H1 (cell line): ENCODE measurements around the gene GATA5. TPM values are rescaled to one million over a fixed set of nuclear protein-coding genes. Genes with fewer than 3 reads are reported as not detected.
"Not testable (repeated sequence)": the region's sequence is repeated elsewhere in the genome, so short reads cannot be mapped to it uniquely, and the experiment has no call there.

Experiments used
- CTCF ChIA-PET: fragments of 300-600 bp; sonication (Branson Sonifier 250); formaldehyde crosslinking; loops from one replicate; lab custom pipeline; 2021; ENCODE audit not compliant: partially characterized antibody; lab: Charles Lee
- POLR2A ChIA-PET: fragments of 300-600 bp; sonication (Branson Sonifier 250); formaldehyde crosslinking; loops from one replicate; lab custom pipeline; 2021; ENCODE audit warnings: inconsistent platforms; ENCODE audit not compliant: partially characterized antibody; lab: Charles Lee
- DNase-seq, 2 experiments: peaks; one replicate each; pipeline versions ENCODE4 v3.0.0 to v3.0.0-alpha.2; 2010 to 2022; ENCODE audit warnings: low spot score in 2 of 2, low read depth in 1 of 2, mixed read lengths in 1 of 2
- FAIRE-seq: peaks from 2 replicates; lab custom pipeline; 2011; peaks lifted over from hg19 to GRCh38; lab: Jason Lieb, UNC
- H2AFZ ChIP-seq: 2 replicates; pipeline ENCODE4 v1.8.1; 2012; ENCODE audit warnings: low read length, inconsistent platforms
- H2AK5ac ChIP-seq: 2 replicates; pipeline ENCODE4 v1.6.1; 2013; ENCODE audit warnings: low read depth, low read length
- H2BK120ac ChIP-seq: replicated peaks from 2 replicates; pipeline ENCODE3; 2013; ENCODE audit warnings: low read depth, low read length, inconsistent platforms
- H2BK12ac ChIP-seq: 2 replicates; pipeline ENCODE4 v1.6.1; 2013; ENCODE audit warnings: low read depth, low read length
- H2BK15ac ChIP-seq: 2 replicates; pipeline ENCODE4 v1.6.1; 2013; ENCODE audit warnings: low read length
- H2BK20ac ChIP-seq: 2 replicates; pipeline ENCODE4 v1.6.1; 2013; ENCODE audit warnings: low read length
- H2BK5ac ChIP-seq: 2 replicates; pipeline ENCODE4 v1.6.1; 2013; ENCODE audit warnings: low read depth, low read length
- H3K14ac ChIP-seq: 2 replicates; pipeline ENCODE4 v1.6.1; 2013; ENCODE audit warnings: inconsistent platforms; ENCODE audit not compliant: insufficient read length
- H3K18ac ChIP-seq: 2 replicates; pipeline ENCODE4 v1.6.1; 2013; ENCODE audit warnings: low read length; ENCODE audit errors: extremely low read depth
- H3K23ac ChIP-seq: 2 replicates; pipeline ENCODE4 v1.6.1; 2013; ENCODE audit warnings: inconsistent platforms; ENCODE audit not compliant: insufficient read length
- H3K23me2 ChIP-seq: 2 replicates; pipeline ENCODE4 v1.6.1; 2013; ENCODE audit warnings: low read depth, low read length
- H3K27ac ChIP-seq: 2 replicates; pipeline ENCODE4 v1.6.1; 2011; ENCODE audit warnings: low read depth, low read length, inconsistent platforms
- H3K27me3 ChIP-seq, 4 experiments: replicated peaks in 1 of 4; 1 replicate in 1 of 4; 2 replicates in 3 of 4; pipeline versions ENCODE4 v1.6.1 to v1.8.1; 2011 to 2013; ENCODE audit warnings: low read length in 3 of 4, mild to moderate bottlenecking in 3 of 4, inconsistent platforms in 2 of 4, mixed read lengths in 2 of 4, moderate library complexity in 1 of 4; ENCODE audit not compliant: control insufficient read depth in 3 of 4, insufficient read depth in 3 of 4; ENCODE audit errors: extremely low read depth in 1 of 4
- H3K36me3 ChIP-seq, 4 experiments: 2 replicates each; pipeline versions ENCODE4 v1.6.1 to v1.8.1; 2011 to 2013; ENCODE audit warnings: mild to moderate bottlenecking in 4 of 4, low read length in 3 of 4, moderate library complexity in 2 of 4, control low read depth in 1 of 4, inconsistent platforms in 1 of 4; ENCODE audit not compliant: insufficient read depth in 4 of 4, control insufficient read depth in 2 of 4
- H3K4ac ChIP-seq: replicated peaks from 2 replicates; pipeline ENCODE3; 2013; ENCODE audit warnings: low read length, low read depth, mixed read lengths, inconsistent platforms; ENCODE audit not compliant: insufficient read length
- H3K4me1 ChIP-seq, 4 experiments: replicated peaks in 1 of 4; 1 replicate in 1 of 4; 2 replicates in 3 of 4; pipeline versions ENCODE4 v1.6.1 to v1.8.1; 2011 to 2013; ENCODE audit warnings: low read length in 3 of 4, inconsistent platforms in 2 of 4, mixed read lengths in 1 of 4; ENCODE audit not compliant: insufficient read depth in 4 of 4, control insufficient read depth in 3 of 4
- H3K4me2 ChIP-seq, 2 experiments: 2 replicates each; pipeline versions ENCODE4 v1.6.1 to v1.8.1; 2011 to 2013; ENCODE audit warnings: low read depth in 2 of 2, low read length in 2 of 2, control low read depth in 1 of 2, inconsistent platforms in 1 of 2, mild to moderate bottlenecking in 1 of 2; ENCODE audit not compliant: insufficient read depth in 1 of 2
- H3K4me3 ChIP-seq, 4 experiments: fragments of 200-600, 300-600 bp in 1 of 4; sonication (generic), shearing (Covaris generic), sonication (Bioruptor Twin) in 1 of 4; 2 replicates each; pipeline versions ENCODE4 v1.5.1 to v1.8.1; 2011 to 2016; ENCODE audit warnings: low read length in 4 of 4, low read depth in 3 of 4, control low read depth in 2 of 4, inconsistent platforms in 2 of 4, mild to moderate bottlenecking in 2 of 4, mixed read lengths in 1 of 4, moderate library complexity in 1 of 4; ENCODE audit not compliant: insufficient read depth in 2 of 4; ENCODE audit errors: extremely low read depth in 1 of 4
- H3K56ac ChIP-seq: replicated peaks from 2 replicates; pipeline ENCODE3; 2013; ENCODE audit warnings: low read depth, mild to moderate bottlenecking, mixed read lengths, low read length, inconsistent platforms; ENCODE audit not compliant: insufficient read length
- H3K79me1 ChIP-seq: 2 replicates; pipeline ENCODE4 v1.6.1; 2013; ENCODE audit warnings: low read depth, low read length, control low read depth
- H3K79me2 ChIP-seq, 2 experiments: 2 replicates each; pipeline versions ENCODE4 v1.6.1 to v1.8.1; 2012 to 2013; ENCODE audit warnings: low read length in 2 of 2, mild to moderate bottlenecking in 2 of 2, inconsistent platforms in 1 of 2; ENCODE audit not compliant: insufficient read depth in 2 of 2, control insufficient read depth in 1 of 2
- H3K9ac ChIP-seq, 4 experiments: replicated peaks in 1 of 4; 1 replicate in 1 of 4; 2 replicates in 3 of 4; pipeline versions ENCODE4 v1.6.1 to v1.8.1; 2011 to 2013; ENCODE audit warnings: low read depth in 3 of 4, low read length in 3 of 4, control low read depth in 2 of 4, mild to moderate bottlenecking in 2 of 4, moderate library complexity in 2 of 4, inconsistent platforms in 1 of 4; ENCODE audit errors: extremely low read depth in 1 of 4
- H3K9me3 ChIP-seq, 2 experiments: 2 replicates each; pipeline versions ENCODE4 v1.6.1 to v1.8.1; 2012 to 2013; ENCODE audit warnings: mild to moderate bottlenecking in 2 of 2, moderate library complexity in 2 of 2, control low read depth in 1 of 2, inconsistent platforms in 1 of 2, low read depth in 1 of 2, low read length in 1 of 2, mixed read lengths in 1 of 2; ENCODE audit not compliant: insufficient read depth in 2 of 2
- H4K20me1 ChIP-seq, 2 experiments: replicated peaks in 1 of 2; 2 replicates each; pipeline versions ENCODE3 to v1.8.1; 2011 to 2013; ENCODE audit warnings: inconsistent platforms in 2 of 2, low read length in 2 of 2, mild to moderate bottlenecking in 1 of 2; ENCODE audit not compliant: insufficient read depth in 2 of 2, control insufficient read depth in 1 of 2
- H4K5ac ChIP-seq: 2 replicates; pipeline ENCODE4 v1.6.1; 2013; ENCODE audit warnings: low read length, low read depth, mixed read lengths, inconsistent platforms; ENCODE audit not compliant: insufficient read length
- H4K8ac ChIP-seq: 2 replicates; pipeline ENCODE4 v1.8.0; 2013; ENCODE audit warnings: mild to moderate bottlenecking, moderate library complexity, low read length, inconsistent platforms; ENCODE audit not compliant: insufficient read depth; ENCODE audit errors: extremely low read depth
- H4K91ac ChIP-seq: replicated peaks from 2 replicates; pipeline ENCODE3; 2013; ENCODE audit warnings: low read length, mixed read lengths, inconsistent platforms; ENCODE audit not compliant: insufficient read length
- FOSL1 ChIP-seq: IDR thresholded peaks from 2 replicates; pipeline ENCODE4 v1.6.1; 2011; ENCODE audit warnings: mild to moderate bottlenecking, low read depth, low read length, moderate library complexity; ENCODE audit not compliant: insufficient read depth
- WGBS, 2 experiments: shearing (Covaris generic) in 1 of 2; methylation state at CpG; one replicate each; pipeline versions ENCODE4 v1.1.6 to v1.1.7; 2013 to 2015; ENCODE audit warnings: low lambda C conversion rate in 2 of 2, mixed read lengths in 2 of 2, inconsistent platforms in 1 of 2, low coverage in 1 of 2, missing lambda C conversion rate in 1 of 2; ENCODE audit not compliant: insufficient replicate concordance in 2 of 2, insufficient coverage in 1 of 2, insufficient read length in 1 of 2; ENCODE audit errors: extremely low coverage in 1 of 2, missing lambda C conversion rate in 1 of 2; 5-methylcytosine and 5-hydroxymethylcytosine counted together
- polyA plus RNA-seq, 7 experiments: library from polyadenylated mRNA; depleted of rRNA in 3 of 7; stranded (reverse) in 5 of 7; unstranded in 2 of 7; fragments of >200 nt in 5 of 7; fragments of 200-250 nt in 2 of 7; gene quantifications; 1 replicate in 5 of 7; 2 replicates in 1 of 7; 4 replicates in 1 of 7; pipeline versions ENCODE4 v1.2.1 to v1.2.3, GENCODE V29; 2011 to 2013; ENCODE audit warnings: missing spikeins in 2 of 7, mixed read lengths in 2 of 7
- total RNA-seq: library from RNA; stranded (reverse); fragmentation: NEBNext Ultra II Directional; extraction: Animal tissue kit (Norgen Biotek cat#: 25700); gene quantifications from 2 replicates; pipeline ENCODE4 v1.2.1, GENCODE V29; 2021

Gene GATA5
- total and polyA plus RNA-seq, 2 of the 8 experiments (the other 6 are each of a cell fraction or from before 2014, with no cell fraction given) = 0.08 to 0.11 TPM

DNA sequence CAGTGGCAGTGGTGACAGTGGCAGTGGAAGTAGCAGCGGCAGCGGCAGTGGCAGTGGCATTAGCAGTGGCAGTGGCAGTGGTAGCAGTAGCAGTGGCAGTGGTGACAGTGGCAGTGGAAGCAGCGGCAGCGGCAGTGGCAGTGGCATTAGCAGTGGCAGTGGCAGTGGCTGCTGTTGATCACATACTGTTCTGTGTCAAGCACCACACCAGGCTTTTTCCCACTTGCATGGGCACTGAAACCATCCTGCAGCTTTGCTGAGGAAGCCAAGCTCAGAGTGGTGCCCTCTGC is 49.8 kb downstream of the GATA5 start:
- not testable (repeated sequence) for H3K4me2 ChIP-seq, H2AFZ ChIP-seq, H3K9me3 ChIP-seq, H4K20me1 ChIP-seq, H3K14ac ChIP-seq, H3K79me2 ChIP-seq, H3K18ac ChIP-seq, H3K4me3 ChIP-seq, H3K79me1 ChIP-seq, FAIRE-seq, H3K9ac ChIP-seq, H2AK5ac ChIP-seq, H3K23me2 ChIP-seq, H3K27me3 ChIP-seq, DNase-seq, H3K56ac ChIP-seq, H3K27ac ChIP-seq, H3K36me3 ChIP-seq, H4K5ac ChIP-seq, H3K23ac ChIP-seq, H4K8ac ChIP-seq
- H2BK15ac ChIP-seq = peak overlapping the region; percentile 92; the same call in 1 of the 2 replicates
- TF ChIP-seq FOSL1 = peak; percentile 44; the same call in 1 of the 2 replicates
- ChIA-PET POLR2A (interaction anchor here (1.0 to 3.4 kb wide), 5 partner anchors 11 to 69 kb away, joined by 3 to 15 read pairs (median 4); no protein-coding TSS in a partner anchor), CTCF (interaction anchor here (10.8 kb wide), 1 partner anchor 14 kb away, joined by 104 read pairs; no protein-coding TSS in a partner anchor)
- peak overlapping the region; percentile 93 for H4K91ac ChIP-seq
- peaks cover 0 to 45% (median 28%) of the 10 kb centered on the region in 4 experiments; a peak in 6 of 7 replicates for H3K4me1 ChIP-seq
- H2BK20ac ChIP-seq = 0 out of 2 replicates have a peak overlapping the region, but pooled peaks have one; percentile 28
- WGBS, 2 experiments = 91% methylated on average over 4 of the region's 4 CpGs; no CpG with 5 or more reads in 1 of the 2 experiments
- H2BK12ac ChIP-seq = peak overlapping the region; percentile 95; the same call in 1 of the 2 replicates
- H2BK120ac ChIP-seq = peak overlapping the region; percentile 9
- H3K4ac ChIP-seq = peak overlapping the region; percentile 12
- H2BK5ac ChIP-seq = peak overlapping the region; percentile 98; the same call in 1 of the 2 replicates
